Measurements from ENCODE around the gene ACP5. TPM values are rescaled to one million over a fixed set of nuclear protein-coding genes. Genes with fewer than 3 reads are reported as not detected.

The ACP5 gene
- total RNA-seq, 1 donor from 2014 or later: 6.1 TPM

GRCh38 chr19:11547929-11548700 lies 29.3 kb downstream of the ACP5 start:
- no peak for DNase-seq (ENCODE audit: extremely low spot score in 2 of 2)
- Histone ChIP-seq H3K27ac (no peak overlapping the region), H3K4me3 (no peak overlapping the region), H3K36me3 (peaks cover 0 to 5% of the 10 kb centered on the region in 2 donors), H3K9me3 (no peaks in the 10 kb centered on the region), H3K4me1 (peaks cover 6% of the 10 kb centered on the region), H3K27me3 (no peaks in the 10 kb centered on the region)
- TF ChIP-seq POLR2A (IDR thresholded peaks at IDR 0.05): no peak
- no peak for TF ChIP-seq CTCF (IDR thresholded peaks at IDR 0.05)
- TF ChIP-seq POLR2AphosphoS5 (IDR thresholded peaks at IDR 0.05; ENCODE audit: insufficient read depth in 1 of 2, low read depth in 1 of 2): no peak
- intact Hi-C loops (cut with DNase I): no loop called here

- intact Hi-C loops (cut with DNase I): no loop called here
- Histone ChIP-seq H3K27ac (peak overlapping the region; percentile 94), H3K4me1 (peaks cover 28% of the 10 kb centered on the region), H3K27me3 (no peaks in the 10 kb centered on the region), H3K36me3 (no peaks in the 10 kb centered on the region), H3K9me3 (no peaks in the 10 kb centered on the region), H3K4me3 (peak overlapping the region; percentile 43 to 56)
- no peak for DNase-seq (ENCODE audit: extremely low spot score in 2 of 2)
- TF ChIP-seq CTCF (IDR thresholded peaks at IDR 0.05) (no peak), POLR2AphosphoS5 (IDR thresholded peaks at IDR 0.05; ENCODE audit: insufficient read depth in 1 of 2, low read depth in 1 of 2) (no peak), POLR2A (IDR thresholded peaks at IDR 0.05) (no peak)
These were observed 36.2 kb downstream of the ACP5 start for GRCh38 chr19:11541238-11541637.

DNA sequence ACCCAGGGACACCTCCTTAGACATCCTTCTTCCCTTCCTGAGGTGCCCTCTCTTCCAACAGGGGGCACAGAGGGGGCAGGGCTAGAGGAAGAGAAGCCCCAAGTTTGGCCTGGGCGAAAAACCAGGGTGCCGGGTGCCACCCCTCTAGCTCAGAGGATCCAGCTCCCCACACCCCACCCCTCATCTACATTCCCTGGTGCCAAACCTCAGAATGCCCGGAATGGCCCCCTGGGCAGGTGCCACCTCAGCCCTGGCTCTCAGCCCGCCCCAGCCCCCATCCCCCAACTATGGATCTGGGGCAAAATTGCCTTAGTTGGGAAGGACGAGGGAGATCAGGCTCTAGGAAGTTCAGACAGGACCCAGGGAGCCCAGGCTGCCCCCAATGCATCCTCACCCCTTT lies 36.8 kb downstream of the ACP5 start:
- intact Hi-C loops (cut with DNase I): no loop called here
- H3K4me3 ChIP-seq: peak overlapping the region; percentile 43 to 56
- DNase-seq (ENCODE audit: extremely low spot score in 2 of 2): no peak
- H3K4me1 ChIP-seq: peaks cover 32% of the 10 kb centered on the region
- H3K27me3 ChIP-seq: no peaks in the 10 kb centered on the region
- TF ChIP-seq POLR2AphosphoS5 (IDR thresholded peaks at IDR 0.05; ENCODE audit: insufficient read depth in 1 of 2, low read depth in 1 of 2): no peak
- no peak for TF ChIP-seq POLR2A (IDR thresholded peaks at IDR 0.05)
- no peak for TF ChIP-seq CTCF (IDR thresholded peaks at IDR 0.05)
- H3K9me3 ChIP-seq: no peaks in the 10 kb centered on the region
- H3K27ac ChIP-seq: peak overlapping the region; percentile 94
- no peaks in the 10 kb centered on the region for H3K36me3 ChIP-seq

GRCh38 chr19:11539495-11540365 lies 37.7 kb downstream of the ACP5 start:
- no peak for DNase-seq (ENCODE audit: extremely low spot score in 2 of 2)
- Histone ChIP-seq H3K4me1 (peaks cover 39% of the 10 kb centered on the region), H3K27ac (peak overlapping the region; percentile 94), H3K27me3 (no peaks in the 10 kb centered on the region), H3K4me3 (peak overlapping the region; percentile 43 to 56), H3K36me3 (no peaks in the 10 kb centered on the region), H3K9me3 (no peaks in the 10 kb centered on the region)
- intact Hi-C loops (cut with DNase I): no loop called here
- TF ChIP-seq CTCF (IDR thresholded peaks at IDR 0.05): no peak
- TF ChIP-seq POLR2A (IDR thresholded peaks at IDR 0.05): no peak
- TF ChIP-seq POLR2AphosphoS5 (IDR thresholded peaks at IDR 0.05; ENCODE audit: insufficient read depth in 1 of 2, low read depth in 1 of 2): peak in 1 of 2 donors; percentile 77

All from vagina (tissue), 2 donors.